ENCODE measurements around the gene OXCT2. TPM values are rescaled to one million over a fixed set of nuclear protein-coding genes. Genes with fewer than 3 reads are reported as not detected.
A peak's percentile ranks its signal among the peaks of the same experiment; 100 is the strongest.
"Not testable (repeated sequence)": the region's sequence is repeated elsewhere in the genome, so short reads cannot be mapped to it uniquely, and the experiment has no call there.

Gene OXCT2
- total RNA-seq, 1 experiment from 2014 or later: 0.26 TPM

GRCh38 chr1:39788758-39789570 is 17.8 kb upstream of the OXCT2 start, which contains the start of gene BMP8B:
BMP8B (minus strand) TSS chr1:39788865; CDS start chr1:39788485, 380 bp downstream.
- peak; percentile 53 for DNase-seq (ENCODE audit: low read depth, low spot score)
- in situ Hi-C loops (cut with HindIII; ENCODE audit: low pct_unique_long_range_greater_than_20kb, low sequenced_read_pairs): no loop called here

GRCh38 chr1:39788426-39788757 is 17.2 kb upstream of the OXCT2 start:
- no peak for DNase-seq (ENCODE audit: low read depth, low spot score)
- in situ Hi-C loops (cut with HindIII; ENCODE audit: low pct_unique_long_range_greater_than_20kb, low sequenced_read_pairs): no loop called here

- in situ Hi-C loops (cut with HindIII; ENCODE audit: low pct_unique_long_range_greater_than_20kb, low sequenced_read_pairs): not testable (repeated sequence)
Observed at GRCh38 chr1:39787964-39788363, 16.8 kb upstream of the OXCT2 start.

GRCh38 chr1:39787468-39787867 is 16.3 kb upstream of the OXCT2 start:
- in situ Hi-C loops (cut with HindIII; ENCODE audit: low pct_unique_long_range_greater_than_20kb, low sequenced_read_pairs): no loop called here

More at GRCh38 chr1:39787964-39788363, 16.8 kb upstream of the OXCT2 start:
- not testable (repeated sequence) for DNase-seq (ENCODE audit: low read depth, low spot score)

GRCh38 chr1:39787108-39787375 is 15.9 kb upstream of the OXCT2 start:
- in situ Hi-C loops (cut with HindIII; ENCODE audit: low pct_unique_long_range_greater_than_20kb, low sequenced_read_pairs); DNase-seq (ENCODE audit: low read depth, low spot score): not testable (repeated sequence)

More at GRCh38 chr1:39787468-39787867, 16.3 kb upstream of the OXCT2 start:
- no peak for DNase-seq (ENCODE audit: low read depth, low spot score)

GRCh38 chr1:39786303-39787107 is 15.4 kb upstream of the OXCT2 start:
- DNase-seq (ENCODE audit: low read depth, low spot score); in situ Hi-C loops (cut with HindIII; ENCODE audit: low pct_unique_long_range_greater_than_20kb, low sequenced_read_pairs): not testable (repeated sequence)

- in situ Hi-C loops (cut with HindIII; ENCODE audit: low pct_unique_long_range_greater_than_20kb, low sequenced_read_pairs); DNase-seq (ENCODE audit: low read depth, low spot score): not testable (repeated sequence)
Observed at GRCh38 chr1:39782685-39783084, 11.5 kb upstream of the OXCT2 start.

- DNase-seq (ENCODE audit: low read depth, low spot score): no peak
- in situ Hi-C loops (cut with HindIII; ENCODE audit: low pct_unique_long_range_greater_than_20kb, low sequenced_read_pairs): no loop called here
Observed at GRCh38 chr1:39782103-39782502, 11.0 kb upstream of the OXCT2 start.

GRCh38 chr1:39781349-39781715 is 10.2 kb upstream of the OXCT2 start:
- in situ Hi-C loops (cut with HindIII; ENCODE audit: low pct_unique_long_range_greater_than_20kb, low sequenced_read_pairs): no loop called here

GRCh38 chr1:39779821-39780220 is 8.7 kb upstream of the OXCT2 start:
- DNase-seq (ENCODE audit: low read depth, low spot score): no peak
- in situ Hi-C loops (cut with HindIII; ENCODE audit: low pct_unique_long_range_greater_than_20kb, low sequenced_read_pairs): no loop called here

More at GRCh38 chr1:39781349-39781715, 10.2 kb upstream of the OXCT2 start:
- no peak for DNase-seq (ENCODE audit: low read depth, low spot score)

GRCh38 chr1:39779137-39779536 is 8.0 kb upstream of the OXCT2 start:
- no peak for DNase-seq (ENCODE audit: low read depth, low spot score)
- in situ Hi-C loops (cut with HindIII; ENCODE audit: low pct_unique_long_range_greater_than_20kb, low sequenced_read_pairs): no loop called here

GRCh38 chr1:39778463-39779099 is 7.4 kb upstream of the OXCT2 start:
- in situ Hi-C loops (cut with HindIII; ENCODE audit: low pct_unique_long_range_greater_than_20kb, low sequenced_read_pairs); DNase-seq (ENCODE audit: low read depth, low spot score): not testable (repeated sequence)

- in situ Hi-C loops (cut with HindIII; ENCODE audit: low pct_unique_long_range_greater_than_20kb, low sequenced_read_pairs): not testable (repeated sequence)
Observed at GRCh38 chr1:39777896-39778295, 6.7 kb upstream of the OXCT2 start.

GRCh38 chr1:39777306-39777705 is 6.2 kb upstream of the OXCT2 start:
- no peak for DNase-seq (ENCODE audit: low read depth, low spot score)
- in situ Hi-C loops (cut with HindIII; ENCODE audit: low pct_unique_long_range_greater_than_20kb, low sequenced_read_pairs): no loop called here

More at GRCh38 chr1:39777896-39778295, 6.7 kb upstream of the OXCT2 start:
- not testable (repeated sequence) for DNase-seq (ENCODE audit: low read depth, low spot score)

GRCh38 chr1:39776886-39777285 is 5.7 kb upstream of the OXCT2 start:
- in situ Hi-C loops (cut with HindIII; ENCODE audit: low pct_unique_long_range_greater_than_20kb, low sequenced_read_pairs): no loop called here
- DNase-seq (ENCODE audit: low read depth, low spot score): no peak

- no peak for DNase-seq (ENCODE audit: low read depth, low spot score)
- in situ Hi-C loops (cut with HindIII; ENCODE audit: low pct_unique_long_range_greater_than_20kb, low sequenced_read_pairs): no loop called here
Observed at GRCh38 chr1:39776400-39776713, 5.2 kb upstream of the OXCT2 start.

GRCh38 chr1:39775676-39776399 is 4.7 kb upstream of the OXCT2 start:
- in situ Hi-C loops (cut with HindIII; ENCODE audit: low pct_unique_long_range_greater_than_20kb, low sequenced_read_pairs); DNase-seq (ENCODE audit: low read depth, low spot score): not testable (repeated sequence)

GRCh38 chr1:39775141-39775540 is 4.0 kb upstream of the OXCT2 start:
- in situ Hi-C loops (cut with HindIII; ENCODE audit: low pct_unique_long_range_greater_than_20kb, low sequenced_read_pairs); DNase-seq (ENCODE audit: low read depth, low spot score): not testable (repeated sequence)
